Measurements from ENCODE around the gene UCMA. TPM values are rescaled to one million over a fixed set of nuclear protein-coding genes. Genes with fewer than 3 reads are reported as not detected.

Gene UCMA
- total and polyA plus RNA-seq, 4 donors = not detected

DNA sequence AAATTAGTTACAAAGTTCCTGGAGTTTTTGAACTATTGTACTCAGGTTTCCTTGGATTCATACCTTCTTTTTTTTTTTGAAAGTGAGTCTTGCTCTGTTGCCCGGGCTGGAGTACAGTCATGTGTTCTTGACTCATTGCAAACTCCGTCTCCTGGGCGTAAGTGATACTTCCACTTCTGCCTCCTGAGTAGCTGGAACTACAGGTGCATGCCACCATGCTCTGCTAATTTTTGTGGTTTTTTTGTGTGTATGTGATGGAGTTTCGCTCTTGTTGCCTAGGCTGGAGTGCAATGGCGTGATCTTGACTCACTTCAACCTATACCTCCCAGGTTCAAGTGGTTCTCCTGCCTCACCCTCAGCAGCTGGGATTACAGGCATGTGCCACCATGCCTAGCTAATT, 50.5 kb downstream of the UCMA start:
- Histone ChIP-seq H3K4me3 (ENCODE audit: low read depth in 1 of 3, low read length in 3 of 3) (no peak overlapping the region), H3K9ac (ENCODE audit: low read depth in 1 of 2, low read length in 2 of 2) (no peak overlapping the region), H3K36me3 (ENCODE audit: control insufficient read depth in 4 of 4, insufficient read depth in 3 of 4, low read depth in 1 of 4, low read length in 3 of 4) (no peaks in the 10 kb centered on the region), H3K4me1 (ENCODE audit: control insufficient read depth in 4 of 4, insufficient read depth in 4 of 4, low read length in 3 of 4) (peaks cover 0 to 2% (median 0%) of the 10 kb centered on the region in 4 donors), H3K27ac (ENCODE audit: low read depth in 1 of 2, low read length in 2 of 2) (no peak overlapping the region), H3K27me3 (ENCODE audit: control insufficient read depth in 4 of 4, insufficient read depth in 4 of 4, low read length in 3 of 4) (no peaks in the 10 kb centered on the region), H3K9me3 (ENCODE audit: control insufficient read depth in 4 of 4, low read length in 3 of 4) (no peaks in the 10 kb centered on the region)
- WGBS = 97% methylated on average over 5 of the region's 5 CpGs
- TF ChIP-seq, protein P1, sequence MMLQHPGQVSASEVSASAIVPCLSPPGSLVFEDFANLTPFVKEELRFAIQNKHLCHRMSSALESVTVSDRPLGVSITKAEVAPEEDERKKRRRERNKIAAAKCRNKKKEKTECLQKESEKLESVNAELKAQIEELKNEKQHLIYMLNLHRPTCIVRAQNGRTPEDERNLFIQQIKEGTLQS (IDR thresholded peaks at IDR 0.05) = no peak
- TF ChIP-seq RAD21 (IDR thresholded peaks at IDR 0.05) (no peak), GABPA (IDR thresholded peaks at IDR 0.05 in 1 of 2, conservative IDR thresholded peaks at IDR 0.05 in 1 of 2) (no peak), HNF4G (IDR thresholded peaks at IDR 0.05) (no peak), HNF4A (conservative IDR thresholded peaks at IDR 0.05) (no peak), NR2F2 (IDR thresholded peaks at IDR 0.05) (no peak), JUND (IDR thresholded peaks at IDR 0.05) (no peak), YY1 (IDR thresholded peaks at IDR 0.05) (no peak), EGR1 (IDR thresholded peaks at IDR 0.05; ENCODE audit: low read depth in 2 of 2) (no peak), TAF1 (conservative IDR thresholded peaks at IDR 0.05) (no peak), FOXA1 (IDR thresholded peaks at IDR 0.05) (no peak), FOXA2 (IDR thresholded peaks at IDR 0.05) (no peak), SP1 (IDR thresholded peaks at IDR 0.05) (no peak), RXRA (IDR thresholded peaks at IDR 0.05) (no peak)
- TF ChIP-seq, protein P2, sequence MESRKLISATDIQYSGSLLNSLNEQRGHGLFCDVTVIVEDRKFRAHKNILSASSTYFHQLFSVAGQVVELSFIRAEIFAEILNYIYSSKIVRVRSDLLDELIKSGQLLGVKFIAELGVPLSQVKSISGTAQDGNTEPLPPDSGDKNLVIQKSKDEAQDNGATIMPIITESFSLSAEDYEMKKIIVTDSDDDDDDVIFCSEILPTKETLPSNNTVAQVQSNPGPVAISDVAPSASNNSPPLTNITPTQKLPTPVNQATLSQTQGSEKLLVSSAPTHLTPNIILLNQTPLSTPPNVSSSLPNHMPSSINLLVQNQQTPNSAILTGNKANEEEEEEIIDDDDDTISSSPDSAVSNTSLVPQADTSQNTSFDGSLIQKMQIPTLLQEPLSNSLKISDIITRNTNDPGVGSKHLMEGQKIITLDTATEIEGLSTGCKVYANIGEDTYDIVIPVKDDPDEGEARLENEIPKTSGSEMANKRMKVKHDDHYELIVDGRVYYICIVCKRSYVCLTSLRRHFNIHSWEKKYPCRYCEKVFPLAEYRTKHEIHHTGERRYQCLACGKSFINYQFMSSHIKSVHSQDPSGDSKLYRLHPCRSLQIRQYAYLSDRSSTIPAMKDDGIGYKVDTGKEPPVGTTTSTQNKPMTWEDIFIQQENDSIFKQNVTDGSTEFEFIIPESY (IDR thresholded peaks at IDR 0.05) = no peak
- TF ChIP-seq, protein P3, sequence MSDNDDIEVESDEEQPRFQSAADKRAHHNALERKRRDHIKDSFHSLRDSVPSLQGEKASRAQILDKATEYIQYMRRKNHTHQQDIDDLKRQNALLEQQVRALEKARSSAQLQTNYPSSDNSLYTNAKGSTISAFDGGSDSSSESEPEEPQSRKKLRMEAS (IDR thresholded peaks at IDR 0.05) = no peak
- TF ChIP-seq, protein P4, sequence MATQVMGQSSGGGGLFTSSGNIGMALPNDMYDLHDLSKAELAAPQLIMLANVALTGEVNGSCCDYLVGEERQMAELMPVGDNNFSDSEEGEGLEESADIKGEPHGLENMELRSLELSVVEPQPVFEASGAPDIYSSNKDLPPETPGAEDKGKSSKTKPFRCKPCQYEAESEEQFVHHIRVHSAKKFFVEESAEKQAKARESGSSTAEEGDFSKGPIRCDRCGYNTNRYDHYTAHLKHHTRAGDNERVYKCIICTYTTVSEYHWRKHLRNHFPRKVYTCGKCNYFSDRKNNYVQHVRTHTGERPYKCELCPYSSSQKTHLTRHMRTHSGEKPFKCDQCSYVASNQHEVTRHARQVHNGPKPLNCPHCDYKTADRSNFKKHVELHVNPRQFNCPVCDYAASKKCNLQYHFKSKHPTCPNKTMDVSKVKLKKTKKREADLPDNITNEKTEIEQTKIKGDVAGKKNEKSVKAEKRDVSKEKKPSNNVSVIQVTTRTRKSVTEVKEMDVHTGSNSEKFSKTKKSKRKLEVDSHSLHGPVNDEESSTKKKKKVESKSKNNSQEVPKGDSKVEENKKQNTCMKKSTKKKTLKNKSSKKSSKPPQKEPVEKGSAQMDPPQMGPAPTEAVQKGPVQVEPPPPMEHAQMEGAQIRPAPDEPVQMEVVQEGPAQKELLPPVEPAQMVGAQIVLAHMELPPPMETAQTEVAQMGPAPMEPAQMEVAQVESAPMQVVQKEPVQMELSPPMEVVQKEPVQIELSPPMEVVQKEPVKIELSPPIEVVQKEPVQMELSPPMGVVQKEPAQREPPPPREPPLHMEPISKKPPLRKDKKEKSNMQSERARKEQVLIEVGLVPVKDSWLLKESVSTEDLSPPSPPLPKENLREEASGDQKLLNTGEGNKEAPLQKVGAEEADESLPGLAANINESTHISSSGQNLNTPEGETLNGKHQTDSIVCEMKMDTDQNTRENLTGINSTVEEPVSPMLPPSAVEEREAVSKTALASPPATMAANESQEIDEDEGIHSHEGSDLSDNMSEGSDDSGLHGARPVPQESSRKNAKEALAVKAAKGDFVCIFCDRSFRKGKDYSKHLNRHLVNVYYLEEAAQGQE (IDR thresholded peaks at IDR 0.05) = no peak
- TF ChIP-seq, protein P5, sequence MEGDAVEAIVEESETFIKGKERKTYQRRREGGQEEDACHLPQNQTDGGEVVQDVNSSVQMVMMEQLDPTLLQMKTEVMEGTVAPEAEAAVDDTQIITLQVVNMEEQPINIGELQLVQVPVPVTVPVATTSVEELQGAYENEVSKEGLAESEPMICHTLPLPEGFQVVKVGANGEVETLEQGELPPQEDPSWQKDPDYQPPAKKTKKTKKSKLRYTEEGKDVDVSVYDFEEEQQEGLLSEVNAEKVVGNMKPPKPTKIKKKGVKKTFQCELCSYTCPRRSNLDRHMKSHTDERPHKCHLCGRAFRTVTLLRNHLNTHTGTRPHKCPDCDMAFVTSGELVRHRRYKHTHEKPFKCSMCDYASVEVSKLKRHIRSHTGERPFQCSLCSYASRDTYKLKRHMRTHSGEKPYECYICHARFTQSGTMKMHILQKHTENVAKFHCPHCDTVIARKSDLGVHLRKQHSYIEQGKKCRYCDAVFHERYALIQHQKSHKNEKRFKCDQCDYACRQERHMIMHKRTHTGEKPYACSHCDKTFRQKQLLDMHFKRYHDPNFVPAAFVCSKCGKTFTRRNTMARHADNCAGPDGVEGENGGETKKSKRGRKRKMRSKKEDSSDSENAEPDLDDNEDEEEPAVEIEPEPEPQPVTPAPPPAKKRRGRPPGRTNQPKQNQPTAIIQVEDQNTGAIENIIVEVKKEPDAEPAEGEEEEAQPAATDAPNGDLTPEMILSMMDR (IDR thresholded peaks at IDR 0.05; ENCODE audit: low read depth, low read length, missing input control) = no peak
- DNase-seq (ENCODE audit: low spot score) = no peak

All from liver (tissue), 9 donors.